OCI-LY7 (cell line): ENCODE results near the gene SSBP2. TPM values are rescaled to one million over a fixed set of nuclear protein-coding genes. Genes with fewer than 3 reads are reported as not detected.

Experiments used
- BruUV-seq: library from RNA; stranded (reverse); fragments of 400-500 nt; replicated peaks from 2 replicates; lab custom pipeline; 2021; lab: Mats Ljungman, UMichigan
- CTCF ChIA-PET: fragments of 300-600 bp; sonication (Branson Sonifier 250); formaldehyde crosslinking; loops from one replicate; lab custom pipeline; 2022; ENCODE audit warnings: antibody characterized with exemption; ENCODE audit not compliant: unreplicated experiment; lab: Charles Lee
- POLR2A ChIA-PET: fragments of 300-600 bp; sonication (Branson Sonifier 250); formaldehyde crosslinking; loops from one replicate; lab custom pipeline; 2022; ENCODE audit warnings: antibody characterized with exemption; lab: Charles Lee
- DNase-seq: peaks from one replicate; pipeline ENCODE4 v3.0.0-alpha.2; 2015; ENCODE audit warnings: low spot score
- H2AFZ ChIP-seq: fragments of 200-600 bp; sonication (generic), shearing (Covaris generic); 2 replicates; pipeline ENCODE4 v1.6.1; 2014; ENCODE audit warnings: mild to moderate bottlenecking, antibody characterized with exemption, low read length, moderate library complexity
- H3K27ac ChIP-seq: fragments of 200-600 bp; sonication (generic); 2 replicates; pipeline ENCODE4 v1.5.1; 2014; ENCODE audit warnings: mixed run types, low read depth, mild to moderate bottlenecking, moderate library complexity, low read length, inconsistent platforms; ENCODE audit not compliant: poor library complexity, severe bottlenecking
- H3K36me3 ChIP-seq: fragments of 200-600 bp; sonication (generic); 2 replicates; pipeline ENCODE4 v1.6.1; 2014; ENCODE audit warnings: mild to moderate bottlenecking, antibody characterized with exemption, low read length, moderate library complexity, mixed read lengths; ENCODE audit not compliant: insufficient read depth
- H3K4me1 ChIP-seq: fragments of 200-600 bp; sonication (generic); 2 replicates; pipeline ENCODE4 v1.5.1; 2014; ENCODE audit warnings: mild to moderate bottlenecking, low read length; ENCODE audit not compliant: insufficient read depth, poor library complexity, severe bottlenecking
- H3K4me2 ChIP-seq: fragments of 200-600 bp; sonication (generic); 2 replicates; pipeline ENCODE4 v1.6.1; 2014; ENCODE audit warnings: mild to moderate bottlenecking, low read length
- H3K4me3 ChIP-seq: fragments of 200-600 bp; sonication (generic); 2 replicates; pipeline ENCODE4 v1.5.1; 2014; ENCODE audit warnings: mild to moderate bottlenecking, low read depth, low read length; ENCODE audit not compliant: poor library complexity, severe bottlenecking
- H3K79me2 ChIP-seq: fragments of 200-600 bp; sonication (generic); 2 replicates; pipeline ENCODE4 v1.6.1; 2016; ENCODE audit warnings: low read depth, mild to moderate bottlenecking, low read length, moderate library complexity, mixed read lengths; ENCODE audit not compliant: insufficient read depth
- H3K9me2 ChIP-seq: fragments of 200-600 bp; sonication (generic); 2 replicates; pipeline ENCODE4 v1.6.1; 2016; ENCODE audit warnings: mild to moderate bottlenecking, low read length, mixed read lengths; ENCODE audit not compliant: insufficient read depth
- H3K9me3 ChIP-seq: fragments of 200-600 bp; sonication (generic); 2 replicates; pipeline ENCODE4 v1.6.1; 2014; ENCODE audit warnings: mild to moderate bottlenecking, mixed run types, low read length, mixed read lengths
- H4K20me1 ChIP-seq: fragments of 200-600 bp; sonication (generic); 2 replicates; pipeline ENCODE4 v1.6.1; 2014; ENCODE audit warnings: mild to moderate bottlenecking, antibody characterized with exemption, low read length, moderate library complexity, mixed read lengths; ENCODE audit not compliant: insufficient read depth
- CTCF ChIP-seq: fragments of 200-600 bp; sonication (generic); conservative IDR thresholded peaks from 2 replicates; pipeline ENCODE4 v1.5.1; 2014; ENCODE audit warnings: mild to moderate bottlenecking, antibody characterized with exemption, low read length, moderate library complexity, mixed read lengths
- EZH2phosphoT487 ChIP-seq: fragments of 200-600 bp; sonication (generic); IDR thresholded peaks from 2 replicates; pipeline ENCODE4 v1.6.1; 2018; ENCODE audit warnings: low read depth, borderline replicate concordance, mild to moderate bottlenecking, mixed run types, antibody characterized with exemption, low read length, moderate library complexity, mixed read lengths
- intact Hi-C: fragments of 100-400 bp; cut with micrococcal nuclease; formaldehyde crosslinking; loops from one replicate; pipeline ENCODE4 v1.10.0; 2022; ENCODE audit not compliant: unreplicated experiment
- total RNA-seq, 2 experiments: library from RNA; depleted of rRNA in 1 of 2; stranded (reverse); fragments of >200 nt in 1 of 2; shearing (Covaris generic) in 1 of 2; gene quantifications; 2 replicates each; pipeline ENCODE4 v1.2.3, GENCODE V29; 2014 to 2022

SSBP2 gene
- total RNA-seq, 2 experiments from 2014 or later: 140 to 172 TPM

DNA sequence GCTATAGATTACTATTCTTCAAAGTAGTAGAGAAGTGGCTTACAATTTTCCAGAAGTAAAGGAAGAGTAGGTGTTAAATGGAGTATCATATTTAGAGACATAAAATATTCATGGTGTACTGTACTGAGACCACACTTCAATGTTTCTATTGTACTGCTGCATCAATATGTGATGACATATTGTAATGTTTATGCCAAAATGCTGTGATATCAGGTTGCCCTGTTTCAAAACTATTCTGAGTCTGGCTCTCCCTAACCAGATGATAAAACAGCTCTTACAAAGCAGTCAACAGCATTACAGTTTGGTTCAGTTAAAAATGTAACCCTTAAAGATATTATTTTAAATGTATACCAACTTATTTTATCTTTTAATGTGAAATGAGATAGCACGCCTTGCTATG, 326.2 kb downstream of the SSBP2 start:
- BruUV-seq: no TSS peak

GRCh38 chr5:81422671-81423070, 328.2 kb downstream of the SSBP2 start:
- Histone ChIP-seq H3K27ac (no peak overlapping the region), H3K4me2 (no peak overlapping the region), H2AFZ (no peak overlapping the region), H3K4me3 (no peak overlapping the region), H4K20me1 (no peaks in the 10 kb centered on the region), H3K36me3 (peaks cover 73% of the 10 kb centered on the region), H3K9me3 (no peaks in the 10 kb centered on the region), H3K79me2 (no peaks in the 10 kb centered on the region), H3K4me1 (peaks cover 13% of the 10 kb centered on the region), H3K9me2 (no peaks in the 10 kb centered on the region)
- BruUV-seq: no TSS peak
- intact Hi-C loops: no loop called here
- ChIA-PET CTCF (no interaction called here), POLR2A (interaction anchor here (0.6 kb wide), 1 partner anchor 122 kb away, joined by 3 read pairs; no protein-coding TSS in a partner anchor)
- TF ChIP-seq EZH2phosphoT487 (no peak), CTCF (no peak)
- no peak for DNase-seq

More for the DNA sequence above, 326.2 kb downstream of the SSBP2 start:
- no peaks in the 10 kb centered on the region for H3K79me2 ChIP-seq
- TF ChIP-seq EZH2phosphoT487: no peak
- no peak for DNase-seq
- H3K9me3 ChIP-seq: no peaks in the 10 kb centered on the region
- H2AFZ ChIP-seq: no peak overlapping the region
- H3K4me3 ChIP-seq: no peak overlapping the region
- no peak overlapping the region for H3K27ac ChIP-seq
- CTCF ChIA-PET: no interaction called here
- POLR2A ChIA-PET: interaction anchor here (0.6 to 0.8 kb wide), 2 partner anchors 47 to 427 kb away, joined by 3 to 5 read pairs; no protein-coding TSS in a partner anchor
- intact Hi-C loops: loop anchor here (1.0 to 5.0 kb wide), 5 partner anchors 327 to 800 kb away; partner anchors contain the start of gene SSBP2
- H4K20me1 ChIP-seq: no peaks in the 10 kb centered on the region
- no peak overlapping the region for H3K4me2 ChIP-seq
- no peaks in the 10 kb centered on the region for H3K9me2 ChIP-seq
- peaks cover 13% of the 10 kb centered on the region for H3K4me1 ChIP-seq
- H3K36me3 ChIP-seq: peaks cover 56% of the 10 kb centered on the region

DNA sequence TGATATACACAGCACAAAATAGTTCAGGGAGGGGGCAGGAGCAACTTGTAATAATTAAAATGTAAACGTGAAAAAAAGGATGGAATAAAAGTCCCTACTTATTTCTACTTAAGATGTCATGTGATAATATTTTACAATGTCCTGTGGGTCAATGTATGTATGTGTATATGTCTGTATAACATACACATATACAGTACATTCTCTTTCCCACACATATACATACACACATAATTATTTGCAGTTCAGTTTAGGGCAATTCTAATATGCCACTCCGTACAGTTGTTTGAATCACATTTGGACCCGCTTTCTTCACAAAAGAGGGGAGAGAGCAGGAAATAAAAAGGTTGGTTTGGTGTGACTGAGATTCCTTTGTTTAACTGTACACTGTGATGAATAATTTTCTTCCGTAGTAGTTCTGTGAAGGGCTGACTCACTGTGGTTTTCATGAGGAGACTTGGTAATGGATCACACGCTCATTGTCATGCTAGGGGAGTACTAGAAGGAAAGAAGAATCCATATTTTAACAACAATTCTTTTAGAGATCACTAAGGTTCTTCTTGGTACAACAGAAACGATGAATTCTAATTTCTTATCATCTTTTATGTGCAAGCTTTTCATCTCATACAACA, 330.7 kb downstream of the SSBP2 start:
- no peak overlapping the region for H3K4me3 ChIP-seq
- peaks cover 66% of the 10 kb centered on the region for H3K36me3 ChIP-seq
- H4K20me1 ChIP-seq: no peaks in the 10 kb centered on the region
- no peak overlapping the region for H3K4me2 ChIP-seq
- no peaks in the 10 kb centered on the region for H3K9me3 ChIP-seq
- H3K9me2 ChIP-seq: no peaks in the 10 kb centered on the region
- CTCF ChIA-PET: interaction anchor here (0.7 kb wide), 1 partner anchor 745 kb away, joined by 4 read pairs; no protein-coding TSS in a partner anchor
- POLR2A ChIA-PET: no interaction called here
- H2AFZ ChIP-seq: no peak overlapping the region
- no peak overlapping the region for H3K27ac ChIP-seq
- no peaks in the 10 kb centered on the region for H3K79me2 ChIP-seq
- TSS peak; percentile 34 for BruUV-seq
- H3K4me1 ChIP-seq: no peaks in the 10 kb centered on the region
- DNase-seq: no peak
- TF ChIP-seq EZH2phosphoT487 (no peak), CTCF (no peak)
- intact Hi-C loops: no loop called here
